ENCODE measurements around the gene GDA.

DNA sequence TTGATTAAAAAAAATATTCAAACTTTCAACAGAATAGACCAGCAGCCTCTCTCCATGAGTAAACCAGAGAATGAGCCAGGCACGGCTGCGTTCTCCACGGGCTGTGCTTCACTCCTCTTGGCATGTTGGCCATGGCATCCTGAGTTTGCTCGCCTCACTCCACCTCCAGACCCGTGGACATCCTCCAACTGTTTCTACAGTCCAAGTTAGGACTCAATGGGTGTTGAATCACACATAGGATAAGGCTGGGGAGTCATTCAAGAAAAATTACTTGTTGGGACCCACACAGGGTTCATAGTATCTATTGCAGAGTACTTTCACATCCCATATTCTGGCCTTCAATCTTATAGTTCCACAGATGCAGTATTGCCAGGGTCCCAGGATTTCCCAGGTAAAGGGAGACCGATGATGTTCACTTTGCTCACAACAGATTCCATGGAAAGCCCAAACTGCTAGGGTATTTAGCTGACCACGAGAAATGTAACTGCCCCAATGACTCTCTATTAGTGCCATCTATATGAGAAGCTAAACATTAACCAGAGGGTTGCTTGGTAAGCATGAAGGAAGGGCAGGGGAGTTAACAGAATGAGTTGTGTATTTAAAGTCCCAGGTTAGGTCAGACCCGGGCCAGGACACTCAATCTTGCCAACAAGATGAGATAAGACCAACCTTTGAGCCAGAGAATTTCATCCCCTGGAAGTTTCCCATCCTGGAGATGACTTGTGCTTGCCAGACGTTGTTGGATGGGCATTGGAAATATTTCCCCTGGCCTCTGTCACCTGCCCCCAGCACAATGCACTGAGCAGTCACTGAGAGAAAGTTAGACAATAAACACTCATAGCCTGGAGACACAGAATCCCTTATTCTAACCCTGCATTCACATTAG lies 19.7 kb upstream of the GDA start:
- TF ChIP-seq, protein P1, sequence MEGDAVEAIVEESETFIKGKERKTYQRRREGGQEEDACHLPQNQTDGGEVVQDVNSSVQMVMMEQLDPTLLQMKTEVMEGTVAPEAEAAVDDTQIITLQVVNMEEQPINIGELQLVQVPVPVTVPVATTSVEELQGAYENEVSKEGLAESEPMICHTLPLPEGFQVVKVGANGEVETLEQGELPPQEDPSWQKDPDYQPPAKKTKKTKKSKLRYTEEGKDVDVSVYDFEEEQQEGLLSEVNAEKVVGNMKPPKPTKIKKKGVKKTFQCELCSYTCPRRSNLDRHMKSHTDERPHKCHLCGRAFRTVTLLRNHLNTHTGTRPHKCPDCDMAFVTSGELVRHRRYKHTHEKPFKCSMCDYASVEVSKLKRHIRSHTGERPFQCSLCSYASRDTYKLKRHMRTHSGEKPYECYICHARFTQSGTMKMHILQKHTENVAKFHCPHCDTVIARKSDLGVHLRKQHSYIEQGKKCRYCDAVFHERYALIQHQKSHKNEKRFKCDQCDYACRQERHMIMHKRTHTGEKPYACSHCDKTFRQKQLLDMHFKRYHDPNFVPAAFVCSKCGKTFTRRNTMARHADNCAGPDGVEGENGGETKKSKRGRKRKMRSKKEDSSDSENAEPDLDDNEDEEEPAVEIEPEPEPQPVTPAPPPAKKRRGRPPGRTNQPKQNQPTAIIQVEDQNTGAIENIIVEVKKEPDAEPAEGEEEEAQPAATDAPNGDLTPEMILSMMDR (IDR thresholded peaks at IDR 0.05): no peak
- no peak for TF ChIP-seq POLR2A (IDR thresholded peaks at IDR 0.05)
